HG02981 (cell line): ENCODE data around the gene IGF2BP2.
"Not testable (repeated sequence)": the region's sequence is repeated elsewhere in the genome, so short reads cannot be mapped to it uniquely, and the experiment has no call there.

Experiments used
- ATAC-seq: cut with Tn5 transposase; IDR thresholded peaks from one replicate; pipeline ENCODE4 v1.9.1; 2021; ENCODE audit warnings: mild to moderate bottlenecking, moderate library complexity; ENCODE audit not compliant: unreplicated experiment

Gene IGF2BP2

DNA sequence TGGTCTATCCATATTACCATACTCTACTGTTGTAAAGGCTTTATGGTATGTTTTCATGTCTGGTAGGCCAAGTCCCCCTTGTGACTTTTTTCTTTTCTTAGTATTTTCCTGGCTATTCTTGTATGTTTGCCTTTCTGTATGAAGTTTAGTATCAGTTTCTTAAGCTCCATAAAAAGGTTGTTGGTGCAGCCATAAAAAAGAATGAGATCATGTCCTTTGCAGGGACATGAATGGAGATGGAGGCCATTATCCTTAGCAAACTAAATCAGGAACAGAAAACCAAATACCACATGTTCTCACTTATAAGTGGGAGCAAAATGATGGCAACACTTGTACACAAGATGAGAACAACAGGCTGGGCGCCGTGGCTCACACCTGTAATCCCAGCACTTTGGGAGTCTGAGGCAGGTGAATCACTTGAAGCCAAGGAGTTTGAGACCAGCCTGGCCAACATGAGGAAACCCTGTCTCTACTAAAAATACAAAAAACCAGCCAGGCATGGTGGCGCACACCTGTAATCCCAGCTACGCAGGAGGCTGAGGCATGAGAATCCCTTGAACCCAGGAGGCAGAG, 13.7 kb upstream of the IGF2BP2 start:
- ATAC-seq = not testable (repeated sequence)

DNA sequence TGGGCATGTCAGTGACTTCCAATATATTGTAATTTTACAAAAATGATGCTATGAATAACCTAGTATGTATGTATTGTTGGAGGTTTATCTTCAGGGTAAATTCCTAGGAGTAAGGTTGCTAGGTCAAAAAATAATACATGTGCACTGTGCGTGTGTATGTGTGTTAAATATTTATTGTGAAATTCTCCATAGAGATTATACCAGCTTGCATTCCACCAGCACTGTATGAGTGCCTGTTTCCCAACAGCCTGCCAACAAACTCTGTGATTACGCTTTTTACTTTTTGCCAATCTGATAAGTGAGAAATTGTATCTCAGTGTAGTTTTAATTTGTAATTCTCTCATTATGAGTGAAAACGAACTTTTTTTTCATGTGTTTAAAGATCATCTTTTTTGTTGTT, 12.6 kb upstream of the IGF2BP2 start:
- no peak for ATAC-seq

DNA sequence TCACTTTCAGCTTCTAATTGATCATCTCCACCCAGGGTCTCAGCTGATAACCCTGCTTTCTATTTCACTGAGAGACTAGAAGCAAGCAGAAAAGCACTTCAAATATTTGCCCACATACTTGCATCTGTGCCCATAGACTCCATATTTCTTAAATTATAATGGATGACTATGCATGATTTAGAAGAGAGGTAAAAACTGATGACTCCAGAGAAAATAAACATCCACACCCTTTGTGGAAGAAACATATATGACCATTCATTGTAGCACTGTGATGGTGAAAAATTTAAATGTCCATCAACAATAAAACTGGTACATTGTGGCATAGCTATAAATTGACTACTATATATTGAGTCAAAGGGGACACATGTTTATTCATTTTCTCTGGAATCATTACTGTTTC, 7.1 kb upstream of the IGF2BP2 start:
- ATAC-seq = no peak

- ATAC-seq = no peak
These were observed 6.4 kb upstream of the IGF2BP2 start for GRCh38 chr3:185831195-185831594.

DNA sequence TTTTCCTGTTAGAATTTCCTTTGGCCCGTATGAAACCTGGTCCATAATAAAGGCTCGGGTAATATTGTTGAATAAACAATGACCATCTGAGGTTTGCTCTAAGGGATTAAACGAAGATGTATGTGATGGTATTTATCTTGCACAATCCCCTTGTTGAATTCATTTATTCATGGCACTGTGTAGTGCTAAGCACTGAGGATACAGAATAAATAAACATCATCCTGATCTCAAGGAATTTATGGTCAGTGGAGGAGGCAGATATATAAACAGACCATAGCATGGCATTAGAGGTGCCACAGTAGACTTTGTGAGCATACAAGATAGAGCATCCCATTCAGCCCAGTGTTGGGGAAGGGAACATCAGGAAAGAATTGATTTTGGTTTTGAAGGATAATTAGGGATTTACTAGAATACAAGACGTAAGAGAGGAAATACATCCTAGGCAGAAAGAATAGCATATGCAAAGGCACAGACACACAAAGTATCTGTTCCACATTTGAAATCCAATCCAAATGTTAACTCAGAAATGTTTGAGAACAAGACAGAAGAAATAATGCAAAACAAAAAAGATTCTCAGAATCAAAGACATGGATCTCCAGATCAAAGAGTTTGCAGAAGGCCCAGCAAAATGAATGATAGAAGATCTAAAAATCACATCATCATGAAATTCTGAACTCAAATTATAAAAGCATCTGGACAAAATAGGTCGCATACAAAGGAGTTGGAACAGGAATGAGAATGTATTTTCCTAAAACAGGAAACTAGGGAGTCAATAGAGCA, 5.4 kb upstream of the IGF2BP2 start:
- ATAC-seq = no peak

DNA sequence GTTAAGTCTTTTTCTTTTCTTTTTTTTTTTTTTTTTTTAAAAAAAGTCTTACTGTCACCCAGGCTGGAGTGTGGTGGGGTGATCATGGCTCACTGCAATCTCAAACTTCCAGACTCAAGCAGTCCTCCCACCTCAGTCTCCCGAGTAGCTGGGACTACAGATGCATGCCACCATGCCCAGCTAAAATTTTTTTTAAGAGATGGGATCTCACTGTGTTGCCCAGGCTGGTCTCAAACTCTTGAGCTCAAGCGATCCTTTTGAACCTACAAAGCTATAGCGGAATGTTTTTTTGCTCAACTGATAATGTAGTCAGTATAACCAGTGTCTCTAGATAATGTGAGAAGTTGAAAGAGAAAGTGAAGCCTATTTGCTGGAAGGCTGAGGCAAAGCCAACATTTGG, 3.9 kb upstream of the IGF2BP2 start:
- no peak for ATAC-seq

- no peak for ATAC-seq
These were observed 2.9 kb upstream of the IGF2BP2 start for GRCh38 chr3:185827595-185828344.

DNA sequence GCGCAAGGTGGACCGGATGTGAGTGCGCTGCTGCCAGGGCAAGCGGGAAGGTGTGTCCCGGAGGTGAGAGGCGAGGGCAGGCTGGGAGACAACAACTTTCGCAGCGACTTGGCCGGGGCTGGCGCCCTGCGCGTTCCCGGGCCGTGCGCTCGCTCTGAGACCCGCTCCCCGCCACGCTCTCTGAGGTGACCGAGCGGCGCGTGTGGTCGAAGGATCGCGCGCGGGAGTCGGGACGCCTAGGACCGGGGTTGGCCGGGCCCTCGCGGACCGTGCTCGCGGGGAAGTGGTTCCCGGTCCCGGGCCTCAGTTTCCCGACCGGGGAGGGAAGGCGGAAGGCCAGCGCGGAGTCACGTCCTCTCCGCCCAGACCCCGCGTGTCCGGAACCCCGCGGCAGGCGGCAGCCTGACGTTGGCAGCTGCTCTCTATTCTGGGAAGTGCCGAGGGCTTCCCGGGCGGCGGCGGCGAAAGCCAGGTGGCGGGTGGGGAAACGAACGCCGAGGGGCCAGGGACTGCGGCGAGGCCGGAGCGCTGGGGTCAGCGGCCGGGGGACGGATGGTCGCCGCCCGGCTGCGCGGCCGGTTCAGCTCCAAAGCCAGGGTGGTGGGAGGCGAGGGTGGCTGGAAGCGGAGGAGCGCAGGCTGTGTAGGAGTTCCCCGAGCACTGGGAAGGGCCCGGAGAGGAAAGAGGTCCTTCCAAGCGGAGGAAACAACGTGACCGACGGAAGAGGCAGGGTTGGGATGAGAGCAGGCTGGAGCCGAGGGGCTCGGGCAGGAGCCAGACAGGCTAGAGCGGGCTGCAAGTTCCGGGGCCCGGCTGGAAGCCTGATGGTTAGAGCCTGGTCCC, 1.0 kb upstream of the IGF2BP2 start:
- ATAC-seq = peak; percentile 36

DNA sequence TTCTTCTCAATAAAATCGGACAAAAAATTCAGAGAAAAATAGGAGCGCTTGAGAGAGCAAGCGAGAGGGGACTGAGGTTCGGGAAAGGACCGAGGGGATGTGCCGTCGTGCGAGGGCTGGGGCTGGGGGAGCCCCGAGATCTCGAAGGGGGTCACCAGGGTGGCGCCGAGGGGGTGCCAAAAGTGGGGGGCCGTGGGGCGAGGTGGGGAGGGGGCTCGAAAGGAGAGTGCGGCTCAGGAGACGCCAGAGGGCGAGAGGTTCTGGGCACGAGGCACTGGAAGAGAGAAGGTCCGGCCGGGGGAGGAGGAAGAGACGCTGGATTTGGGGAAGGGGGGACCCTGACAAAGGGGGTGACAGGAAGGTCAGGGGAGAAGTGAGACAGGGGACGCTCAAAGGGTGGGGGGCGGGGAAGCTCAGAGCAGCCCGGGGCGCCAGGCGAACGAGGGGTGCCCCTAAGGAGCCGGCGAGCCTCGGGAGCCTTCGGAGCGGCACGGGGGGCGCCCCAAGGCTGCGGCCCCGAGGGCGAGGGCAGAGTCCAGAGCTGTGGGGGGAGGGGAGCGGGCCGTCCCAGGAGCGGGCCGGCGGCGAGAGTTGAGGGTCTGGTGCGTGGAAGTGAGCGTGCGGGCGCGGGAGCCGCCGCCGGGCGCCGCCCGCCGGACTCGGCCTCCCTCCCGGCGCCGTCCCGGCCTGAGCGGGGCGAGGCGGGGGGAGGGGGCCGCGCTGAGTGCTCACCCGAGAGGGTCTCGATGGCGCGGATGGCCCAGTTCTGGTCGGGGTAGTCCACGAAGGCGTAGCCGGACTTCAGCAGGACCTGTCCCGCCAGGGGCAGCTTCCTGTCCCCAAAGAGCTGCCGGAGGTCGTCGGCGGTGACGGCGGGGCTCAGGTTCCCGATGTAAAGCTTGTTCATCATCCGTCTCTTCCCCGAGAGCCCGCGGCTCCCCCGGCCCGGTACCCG, 514 bp downstream of the IGF2BP2 start:
- peak; percentile 24 for ATAC-seq

GRCh38 chr3:185823078-185824044, 1.5 kb downstream of the IGF2BP2 start:
- no peak for ATAC-seq

- no peak for ATAC-seq
These were observed 2.4 kb downstream of the IGF2BP2 start for GRCh38 chr3:185822221-185823000.

DNA sequence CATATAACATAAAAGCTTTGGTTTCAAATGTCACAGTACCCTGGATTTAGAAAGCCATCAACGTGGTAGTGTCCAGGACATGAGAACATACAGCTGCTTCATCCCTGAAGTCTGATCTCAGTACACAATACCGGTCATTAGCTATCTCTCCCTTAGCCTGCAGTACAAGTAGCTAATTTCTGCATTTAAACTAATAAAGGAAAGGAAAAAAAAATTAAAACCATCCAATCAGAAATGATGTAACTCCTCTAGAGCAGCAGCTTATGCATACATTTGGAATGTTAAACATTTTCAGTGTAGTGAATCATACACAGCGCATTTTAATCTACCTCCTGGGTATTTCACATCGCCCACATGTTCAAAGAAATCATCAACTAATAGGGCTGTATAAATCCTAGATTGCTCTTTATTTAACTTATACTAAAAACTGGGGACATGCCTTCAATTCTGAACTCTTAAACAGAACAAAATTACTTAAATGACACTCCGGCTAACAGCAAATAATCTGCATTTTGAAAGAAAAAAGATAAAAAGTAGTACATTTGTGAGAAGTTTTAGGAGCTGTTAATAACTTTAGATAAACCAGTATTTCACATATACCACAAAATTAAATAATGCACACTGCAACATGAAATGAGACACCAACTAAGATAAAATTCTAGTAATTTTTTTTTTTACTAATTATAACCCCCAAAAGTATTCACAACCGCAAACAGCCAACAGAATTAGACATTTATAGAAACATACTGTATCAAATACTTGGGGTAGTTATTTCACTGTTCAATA, 3.7 kb downstream of the IGF2BP2 start:
- ATAC-seq = no peak

DNA sequence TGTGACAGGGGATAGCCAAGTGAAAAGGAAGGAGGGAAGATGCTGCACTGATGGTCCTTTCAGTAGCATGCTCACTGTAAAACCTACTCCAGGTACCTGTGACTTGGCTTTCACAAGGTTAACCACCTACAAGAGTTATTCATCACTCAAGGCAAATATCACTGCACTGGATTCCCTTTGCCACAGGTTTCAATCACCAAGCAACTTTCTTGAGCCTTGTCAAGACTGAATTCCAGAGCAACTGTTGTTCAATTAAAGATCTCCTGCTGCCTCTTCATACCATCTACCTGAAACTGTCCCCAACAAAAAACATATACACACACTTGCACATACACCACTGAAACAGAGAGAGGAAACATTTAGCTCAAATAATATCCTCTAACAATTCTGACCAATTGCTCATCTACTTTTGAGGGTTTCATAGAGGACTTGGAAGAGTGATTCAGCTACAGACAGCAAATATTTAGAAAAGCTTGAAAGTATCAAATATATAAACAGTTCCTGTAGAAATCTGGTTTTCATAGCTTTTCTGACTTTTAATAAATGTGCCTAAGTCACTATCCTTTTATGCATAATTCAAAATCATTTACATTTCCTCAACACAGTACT, 6.5 kb downstream of the IGF2BP2 start:
- ATAC-seq = no peak

DNA sequence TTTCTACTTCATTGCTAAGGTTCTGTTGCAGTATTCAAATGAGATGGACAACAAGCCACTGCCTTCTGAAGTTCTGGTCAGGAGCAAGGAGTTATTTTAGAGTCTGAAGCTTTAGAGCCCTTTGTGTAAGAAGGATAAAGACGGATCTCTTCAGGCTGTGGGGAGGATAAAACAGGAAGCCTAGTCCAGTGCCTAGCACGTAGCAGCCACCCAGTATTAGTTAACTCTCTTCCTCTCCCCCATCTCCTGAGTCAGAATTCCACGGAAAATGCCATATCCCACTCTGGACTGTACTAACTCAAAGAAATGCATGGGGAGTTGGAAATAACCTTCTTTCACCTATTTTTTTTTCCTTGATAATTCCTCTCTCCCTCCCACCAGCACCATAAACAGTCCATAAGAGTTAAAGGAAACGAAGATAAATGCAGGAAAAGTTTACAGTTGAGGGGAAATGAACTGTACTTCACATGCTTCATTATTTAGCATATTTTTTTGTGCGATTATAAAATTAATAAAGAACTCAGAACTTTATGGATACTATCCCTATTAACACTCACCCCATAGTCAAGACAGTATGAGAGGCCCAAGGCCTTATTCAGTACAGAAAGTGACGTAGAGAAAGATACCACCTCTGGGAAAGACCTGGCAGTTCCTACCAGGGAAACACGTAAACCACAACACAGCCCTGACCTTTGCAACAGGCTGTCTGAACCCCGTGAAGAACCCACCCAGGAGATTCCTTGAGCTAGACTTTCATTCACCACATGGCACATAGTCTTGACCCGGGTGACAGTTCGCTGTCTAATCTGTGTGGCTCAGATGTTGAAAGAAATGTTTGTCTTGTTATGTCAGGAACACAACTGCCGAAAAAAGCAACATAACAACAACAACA, 9.2 kb downstream of the IGF2BP2 start:
- ATAC-seq = no peak

DNA sequence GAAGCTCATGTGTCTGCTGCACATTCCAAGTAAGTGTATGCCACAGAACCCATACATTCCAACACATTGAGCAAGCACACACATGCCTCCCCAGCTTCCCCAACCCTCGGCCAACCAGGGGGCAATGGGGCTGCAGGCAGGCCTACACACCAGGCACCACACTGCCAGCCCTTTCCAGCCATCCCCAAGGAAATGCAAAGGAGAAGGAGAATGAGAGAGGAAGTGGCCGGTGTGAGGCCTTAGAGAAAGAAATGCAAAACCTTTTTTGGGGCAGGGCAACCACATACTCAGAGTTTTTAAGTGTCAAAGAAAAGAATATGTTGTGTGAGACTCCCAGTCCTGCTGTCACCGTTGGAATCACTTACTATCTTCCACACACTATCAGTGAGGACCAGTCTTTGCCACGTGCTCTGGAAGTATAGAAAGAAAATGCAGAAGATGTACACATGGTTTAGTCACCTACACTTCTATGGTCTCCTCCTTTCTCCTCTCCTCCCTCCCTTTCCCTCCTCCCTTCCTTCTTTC, 11.1 kb downstream of the IGF2BP2 start:
- ATAC-seq = no peak

DNA sequence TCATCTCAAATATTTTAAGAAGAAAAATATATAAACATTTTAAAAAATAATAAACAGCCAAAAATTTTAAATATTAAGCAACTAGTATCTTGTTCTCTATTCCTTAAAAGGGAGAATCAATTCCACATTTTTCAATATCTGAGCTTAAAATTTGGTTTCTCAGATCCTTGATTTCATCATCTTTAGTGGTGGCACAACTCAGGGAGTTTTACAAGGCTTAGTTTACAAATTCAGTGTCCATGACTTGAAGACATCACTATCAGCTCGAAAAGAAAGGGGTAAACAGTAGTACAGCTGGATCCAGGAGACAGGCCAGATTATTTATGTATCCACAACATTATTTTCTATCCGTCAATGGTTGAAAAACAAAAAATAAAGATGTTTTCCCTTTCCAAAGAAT, 11.6 kb downstream of the IGF2BP2 start:
- no peak for ATAC-seq
